Thyroid gland (tissue), 4 donors: Measurements from ENCODE around the gene SEMA6A. TPM values are rescaled to one million over a fixed set of nuclear protein-coding genes. Genes with fewer than 3 reads are reported as not detected.

Source experiments
- DNase-seq, 2 donors: peaks; one replicate each; pipeline ENCODE4 v3.0.0-alpha.2; 2019
- H3K27ac ChIP-seq, 3 donors: fragments of 200-600 bp; sonication (generic); 1 replicate in 2 of 3; 2 replicates in 1 of 3; pipeline ENCODE4 v1.5.1; 2016 to 2019; ENCODE audit warnings: mild to moderate bottlenecking in 1 of 3, moderate library complexity in 1 of 3
- H3K27me3 ChIP-seq: fragments of 200-600 bp; sonication (generic); one replicate; pipeline ENCODE4 v1.5.1; 2019
- H3K36me3 ChIP-seq, 2 donors: fragments of 200-600 bp; sonication (generic); one replicate each; pipeline ENCODE4 v1.5.1; 2016 to 2019
- H3K4me1 ChIP-seq, 2 donors: fragments of 200-600 bp; sonication (generic); one replicate each; pipeline ENCODE4 v1.5.1; 2017 to 2019
- H3K4me3 ChIP-seq, 3 donors: fragments of 200-600 bp; sonication (generic); replicated peaks in 1 of 3; 1 replicate in 2 of 3; 2 replicates in 1 of 3; pipeline ENCODE4 v1.5.1; 2016; ENCODE audit warnings: mild to moderate bottlenecking in 1 of 3
- H3K9me3 ChIP-seq: fragments of 200-600 bp; sonication (generic); one replicate; pipeline ENCODE4 v1.5.1; 2017
- CTCF ChIP-seq, 6 experiments: fragments of 200-600 bp in 3 of 6; fragments of 450-650 bp in 3 of 6; sonication (generic) in 3 of 6; IDR thresholded peaks; one replicate each; pipeline ENCODE4 v1.5.1; 2016 to 2019; ENCODE audit warnings: antibody characterized with exemption in 6 of 6, mild to moderate bottlenecking in 2 of 6, inconsistent platforms in 1 of 6, moderate library complexity in 1 of 6
- POLR2A ChIP-seq, 2 donors: fragments of 450-650 bp; IDR thresholded peaks; one replicate each; pipeline ENCODE4 v1.6.1; 2017; ENCODE audit warnings: antibody characterized with exemption in 2 of 2, mild to moderate bottlenecking in 2 of 2, moderate library complexity in 1 of 2
- WGBS, 2 donors: methylation state at CpG; one replicate each; pipeline ENCODE4 v1.1.5; 2017; 5-methylcytosine and 5-hydroxymethylcytosine counted together
- intact Hi-C: fragments of 100-400 bp; cut with DNase I; formaldehyde crosslinking; loops from one replicate; pipeline ENCODE4 v1.15.1; 2023
- total RNA-seq, 4 donors: library from RNA; depleted of rRNA; stranded (reverse); fragments of >200 nt; gene quantifications; one replicate each; pipeline ENCODE4 v1.2.3, GENCODE V29; 2016

The SEMA6A gene
- total RNA-seq, 4 donors from 2014 or later = 27.6 to 37.9 (median 30.4) TPM

GRCh38 chr5:116488356-116489041, 86.1 kb downstream of the SEMA6A start:
- no peaks in the 10 kb centered on the region for H3K4me1 ChIP-seq
- no peak overlapping the region for H3K27ac ChIP-seq
- intact Hi-C loops = no loop called here
- DNase-seq = no peak
- no peak for TF ChIP-seq POLR2A (IDR thresholded peaks at IDR 0.05)
- TF ChIP-seq CTCF (IDR thresholded peaks at IDR 0.05) = no peak
- H3K4me3 ChIP-seq = no peak overlapping the region
- no peaks in the 10 kb centered on the region for H3K9me3 ChIP-seq
- WGBS, 2 donors = 94 to 95% methylated on average over 6 of the region's 6 CpGs
- peaks cover 0 to 5% of the 10 kb centered on the region in 2 donors for H3K36me3 ChIP-seq
- H3K27me3 ChIP-seq = no peaks in the 10 kb centered on the region

GRCh38 chr5:116487045-116487444, 87.6 kb downstream of the SEMA6A start:
- no peak for TF ChIP-seq CTCF (IDR thresholded peaks at IDR 0.05)
- no peak for TF ChIP-seq POLR2A (IDR thresholded peaks at IDR 0.05)
- intact Hi-C loops = no loop called here

GRCh38 chr5:116486588-116486987, 88.0 kb downstream of the SEMA6A start:
- no peak for TF ChIP-seq CTCF (IDR thresholded peaks at IDR 0.05)
- TF ChIP-seq POLR2A (IDR thresholded peaks at IDR 0.05) = no peak
- WGBS, 2 donors = 84 to 85% methylated on average over 8 of the region's 8 CpGs
- intact Hi-C loops = no loop called here

More at GRCh38 chr5:116487045-116487444, 87.6 kb downstream of the SEMA6A start:
- Histone ChIP-seq H3K27me3 (no peaks in the 10 kb centered on the region), H3K36me3 (peaks cover 0 to 9% of the 10 kb centered on the region in 2 donors), H3K4me1 (no peaks in the 10 kb centered on the region), H3K9me3 (no peaks in the 10 kb centered on the region), H3K4me3 (no peak overlapping the region), H3K27ac (no peak overlapping the region)
- WGBS, 2 donors = 83 to 92% methylated on average over 1 of the region's 1 CpG
- DNase-seq = no peak

GRCh38 chr5:116484645-116485044, 90.0 kb downstream of the SEMA6A start:
- Histone ChIP-seq H3K27ac (no peak overlapping the region), H3K4me3 (no peak overlapping the region), H3K9me3 (no peaks in the 10 kb centered on the region), H3K36me3 (peaks cover 0 to 10% of the 10 kb centered on the region in 2 donors), H3K4me1 (no peaks in the 10 kb centered on the region), H3K27me3 (no peaks in the 10 kb centered on the region)
- no peak for TF ChIP-seq CTCF (IDR thresholded peaks at IDR 0.05)
- no peak for TF ChIP-seq POLR2A (IDR thresholded peaks at IDR 0.05)
- no peak for DNase-seq
- intact Hi-C loops = no loop called here
- WGBS, 2 donors = 93 to 95% methylated on average over 4 of the region's 4 CpGs

More at GRCh38 chr5:116486588-116486987, 88.0 kb downstream of the SEMA6A start:
- no peaks in the 10 kb centered on the region for H3K9me3 ChIP-seq
- peaks cover 0 to 10% of the 10 kb centered on the region in 2 donors for H3K36me3 ChIP-seq
- no peak for DNase-seq
- H3K27me3 ChIP-seq = no peaks in the 10 kb centered on the region
- no peak overlapping the region for H3K4me3 ChIP-seq
- H3K4me1 ChIP-seq = no peaks in the 10 kb centered on the region
- no peak overlapping the region for H3K27ac ChIP-seq

- no peak overlapping the region for H3K4me3 ChIP-seq
- no peak for DNase-seq
- TF ChIP-seq POLR2A (IDR thresholded peaks at IDR 0.05) (no peak), CTCF (IDR thresholded peaks at IDR 0.05) (no peak)
- WGBS, 2 donors = 100% methylated on average over 1 of the region's 1 CpG
- no peaks in the 10 kb centered on the region for H3K9me3 ChIP-seq
- intact Hi-C loops = no loop called here
- H3K36me3 ChIP-seq = peaks cover 6 to 14% of the 10 kb centered on the region in 2 donors
- H3K4me1 ChIP-seq = no peaks in the 10 kb centered on the region
- no peaks in the 10 kb centered on the region for H3K27me3 ChIP-seq
- H3K27ac ChIP-seq = no peak overlapping the region
These were observed 92.2 kb downstream of the SEMA6A start for GRCh38 chr5:116482394-116482793.
